GM19452 (cell line): Measurements from ENCODE around the gene NLGN1.

Source experiments
- ATAC-seq: cut with Tn5 transposase; IDR thresholded peaks from one replicate; pipeline ENCODE4 v1.9.1; 2021; ENCODE audit not compliant: unreplicated experiment

The NLGN1 gene

DNA sequence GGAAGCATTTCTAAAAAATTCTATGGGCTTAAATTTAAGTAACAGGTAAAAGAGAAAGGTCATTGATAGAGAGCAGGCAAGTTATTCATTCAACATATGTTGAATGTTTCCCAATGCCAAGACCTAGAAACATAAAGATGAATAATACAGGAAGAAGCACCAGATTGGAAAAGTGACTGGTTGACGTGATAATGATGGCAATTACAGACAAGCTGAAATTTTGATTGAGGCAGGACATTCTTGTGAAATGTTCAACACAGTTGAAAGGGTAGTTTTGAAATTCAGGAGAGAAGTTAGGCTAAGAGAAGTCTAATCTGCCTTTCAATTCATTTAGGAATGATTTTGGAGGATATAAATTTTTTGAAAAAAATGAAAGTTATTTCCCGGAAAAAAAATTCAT is 925.2 kb downstream of the NLGN1 start:
- no peak for ATAC-seq

DNA sequence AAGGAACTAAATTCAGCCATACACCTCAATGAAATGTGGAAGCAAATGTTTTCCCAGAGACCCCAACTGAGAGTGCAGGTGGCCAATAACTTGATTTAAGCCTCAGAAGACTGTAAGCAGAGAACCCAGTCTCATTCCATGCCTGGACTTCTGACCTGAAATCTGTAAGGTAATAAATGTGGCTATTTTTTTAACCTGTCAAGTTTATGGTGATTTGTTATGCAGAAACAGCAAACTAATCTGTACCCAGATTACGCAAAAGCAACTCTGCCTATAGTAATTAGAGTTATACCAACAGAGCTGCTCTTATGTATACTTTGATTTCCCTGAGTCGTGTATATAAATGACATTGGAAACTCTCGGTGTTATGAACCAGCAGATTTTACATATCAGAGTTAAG is 927.6 kb downstream of the NLGN1 start:
- no peak for ATAC-seq

DNA sequence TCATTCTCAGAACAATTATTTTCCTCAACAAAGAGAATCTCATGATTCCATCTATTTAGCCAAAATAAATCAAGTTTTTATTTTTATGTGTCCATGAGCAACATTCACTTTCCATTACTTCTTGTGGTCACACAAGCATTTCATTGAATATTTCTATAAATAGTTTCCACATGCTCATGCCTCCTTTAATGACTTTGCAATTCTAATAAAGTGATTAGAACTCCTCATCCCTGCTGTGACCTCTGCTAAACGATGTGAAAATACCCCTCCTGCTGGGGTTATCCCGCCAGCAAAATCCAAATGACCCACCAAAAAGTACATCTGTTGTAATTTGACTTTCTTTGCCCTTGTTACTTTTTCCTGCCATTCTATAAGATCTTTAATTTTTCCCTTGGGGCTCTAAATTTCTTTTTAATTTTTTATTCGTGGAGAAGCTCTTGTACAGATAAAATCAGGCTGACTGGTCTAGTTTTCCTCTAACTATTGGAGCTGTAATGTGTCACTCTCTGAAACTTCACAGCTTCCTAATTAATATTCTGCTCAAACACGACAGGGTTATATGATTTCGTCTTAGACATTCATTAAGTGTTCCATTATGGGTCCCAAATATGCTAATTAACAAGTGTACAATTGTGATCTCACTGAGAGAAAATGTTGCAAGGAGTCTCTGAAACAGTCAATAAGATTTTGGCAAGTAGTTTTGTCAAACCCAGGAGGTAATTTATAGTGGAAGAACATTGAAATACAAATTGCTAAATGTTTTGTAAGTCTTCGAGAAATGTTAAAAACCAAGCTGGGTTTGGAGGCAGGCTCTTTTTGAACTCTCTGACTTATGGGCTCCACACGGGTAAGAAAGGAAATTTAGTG is 928.5 kb downstream of the NLGN1 start:
- ATAC-seq = no peak

DNA sequence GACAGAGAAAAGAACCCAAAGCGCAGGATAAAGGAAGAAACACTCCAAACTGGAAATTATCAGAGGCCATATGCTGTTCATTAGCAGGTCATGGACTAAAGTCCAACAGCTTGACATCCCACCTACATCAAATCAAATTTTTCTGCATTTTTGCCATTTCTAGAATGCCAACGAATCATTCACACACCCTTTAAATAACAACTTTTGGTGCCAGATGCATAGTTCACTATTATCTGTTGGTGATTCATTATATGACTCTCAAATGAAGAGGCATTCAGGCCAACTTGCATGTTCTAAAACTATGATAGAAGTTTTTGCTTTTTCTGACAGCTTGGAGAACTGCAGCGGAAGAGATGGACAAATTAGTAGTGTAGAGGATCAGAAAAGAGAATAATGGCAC is 931.8 kb downstream of the NLGN1 start:
- no peak for ATAC-seq

DNA sequence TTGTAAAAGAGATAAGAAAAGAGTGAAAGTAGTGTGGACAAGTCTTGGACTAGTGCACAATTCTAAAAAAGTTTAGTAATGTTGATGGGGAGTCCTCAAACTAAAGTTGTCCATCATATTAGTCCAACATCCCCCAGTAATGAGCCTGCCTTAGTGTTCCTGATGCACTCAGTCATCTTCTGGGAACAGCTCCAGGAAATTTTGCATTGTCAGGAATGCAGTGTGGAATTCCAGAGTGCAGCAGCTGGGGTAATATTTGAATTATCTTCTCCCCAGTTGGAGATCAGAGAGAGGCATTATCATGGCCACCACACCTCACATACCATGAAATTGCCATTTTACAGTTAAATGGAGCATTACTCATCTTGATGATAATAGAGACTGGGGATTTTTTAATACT is 932.8 kb downstream of the NLGN1 start:
- ATAC-seq = no peak

DNA sequence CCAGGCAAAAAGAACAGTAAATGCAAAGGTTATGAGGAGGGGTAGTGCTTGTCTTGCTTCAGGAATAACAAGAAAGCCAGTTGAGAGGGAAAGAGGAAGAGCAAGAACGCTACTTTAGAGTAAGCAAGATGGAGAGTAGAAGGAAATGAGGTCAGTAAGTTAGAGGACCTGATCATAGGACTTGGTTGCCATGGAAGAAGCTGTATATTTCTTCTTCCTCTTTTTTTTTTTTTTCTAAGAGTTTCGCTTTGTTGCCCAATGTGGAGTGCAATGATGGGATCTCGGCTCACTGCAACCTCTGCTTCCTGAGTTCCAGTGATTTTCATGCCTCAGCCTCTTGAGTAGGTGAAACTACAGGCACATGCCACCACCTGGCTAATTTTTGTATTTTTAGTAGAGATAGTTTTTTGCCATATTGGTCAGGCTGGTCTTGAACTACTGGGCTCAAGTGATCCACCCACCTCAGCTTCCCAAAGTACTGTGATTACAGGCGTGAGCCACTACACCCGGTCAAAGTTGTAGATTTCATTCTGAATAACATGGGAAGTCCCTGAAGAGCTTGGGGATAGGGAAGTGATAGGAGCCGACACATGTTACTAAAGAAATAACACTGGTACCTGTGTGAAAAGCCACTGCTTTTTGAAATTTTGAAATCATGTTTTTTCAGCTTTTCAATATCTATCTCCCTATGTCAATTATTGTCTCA is 933.7 kb downstream of the NLGN1 start:
- no peak for ATAC-seq

DNA sequence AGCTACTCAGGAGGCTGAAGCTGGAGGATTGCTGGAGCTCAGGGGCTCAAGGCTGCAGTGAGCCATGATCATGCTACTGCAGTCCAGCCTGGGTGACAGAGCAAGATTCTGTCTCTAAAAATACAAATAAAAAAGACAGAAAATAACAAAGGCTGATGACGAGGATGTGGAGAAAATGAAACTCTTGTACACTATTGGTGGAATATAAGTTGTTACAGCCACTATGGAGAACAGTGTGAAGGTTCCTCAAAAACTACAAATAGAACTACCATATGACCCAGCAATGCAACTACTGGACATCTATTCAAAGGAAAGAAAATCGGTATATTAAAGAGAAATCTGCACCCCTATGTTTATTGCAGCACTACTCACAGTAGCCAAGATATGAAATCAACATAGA is 934.8 kb downstream of the NLGN1 start:
- ATAC-seq = no peak

DNA sequence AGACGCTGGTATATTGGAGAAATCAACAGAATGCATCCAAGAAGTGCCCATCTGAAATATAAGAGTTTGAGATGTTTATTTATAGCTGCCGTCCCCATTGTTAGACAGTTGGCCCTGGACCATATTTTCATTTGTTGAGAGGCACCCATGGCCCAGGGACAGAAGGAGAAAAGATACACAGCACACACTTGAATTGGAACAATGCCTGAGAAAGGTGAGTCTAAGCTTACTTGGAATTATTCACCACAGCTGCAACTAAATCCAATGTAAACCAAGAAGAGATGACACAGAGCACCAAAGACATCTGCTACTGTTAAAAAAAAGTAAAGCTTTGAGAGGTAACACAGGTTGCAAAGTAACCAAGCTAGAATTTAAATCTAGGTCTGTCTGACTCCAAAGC is 936.1 kb downstream of the NLGN1 start:
- ATAC-seq = no peak

DNA sequence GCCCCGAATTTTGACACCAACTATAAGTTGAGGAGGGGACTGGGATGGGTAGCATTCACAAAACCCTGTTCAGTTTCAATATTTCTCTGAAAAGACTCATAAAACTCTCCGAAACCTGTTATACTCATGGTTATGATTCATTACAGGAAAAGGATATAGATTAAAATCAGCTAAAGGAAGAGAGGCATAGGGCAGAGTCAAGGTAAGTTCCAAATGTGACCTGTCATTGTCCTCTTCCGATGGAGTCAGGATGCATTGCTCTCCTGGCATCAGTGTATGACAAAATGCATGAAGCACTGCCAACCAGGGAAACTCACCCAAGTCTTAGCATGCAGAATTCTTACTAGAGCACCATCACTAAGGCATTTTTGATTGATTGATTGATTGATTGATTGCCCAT is 936.6 kb downstream of the NLGN1 start:
- no peak for ATAC-seq

DNA sequence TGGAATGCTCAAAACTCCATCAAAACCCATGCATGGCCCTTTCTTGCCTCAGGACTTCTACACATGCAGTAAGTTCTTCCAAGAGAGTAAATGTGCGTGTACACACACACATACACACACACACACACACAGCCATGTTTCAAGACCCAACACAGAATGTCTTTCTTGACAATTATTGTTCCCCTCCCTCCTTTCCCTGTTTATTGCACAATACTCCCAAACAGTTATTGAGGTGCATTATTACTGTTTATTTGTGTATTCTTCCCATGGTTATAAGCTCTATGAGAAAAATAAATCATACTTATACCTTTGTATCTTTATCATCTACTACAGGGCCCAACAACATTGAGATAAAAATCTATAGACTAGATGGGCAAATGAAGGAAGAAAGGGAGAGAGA is 937.8 kb downstream of the NLGN1 start:
- no peak for ATAC-seq

DNA sequence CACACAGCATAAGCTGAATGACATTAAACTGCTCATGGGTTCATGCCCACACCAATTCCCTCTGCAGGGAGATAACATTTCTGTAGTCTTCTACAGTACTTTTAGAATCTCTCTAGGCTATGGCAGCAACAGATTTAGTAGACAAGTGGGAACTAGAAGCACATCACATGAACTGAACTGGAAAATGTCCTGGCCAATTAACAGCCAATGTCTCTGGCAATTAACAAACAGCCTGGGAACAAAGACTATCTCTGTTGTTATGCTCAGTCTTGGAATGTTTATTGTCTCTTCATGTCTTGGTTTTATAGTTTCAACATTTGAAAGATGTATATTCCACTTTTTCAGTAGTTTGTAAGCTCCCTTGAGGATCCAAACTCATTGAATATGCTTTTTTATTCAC is 938.4 kb downstream of the NLGN1 start:
- no peak for ATAC-seq
